HK-2 (cell line): ENCODE results near the gene MASP2.
A peak's percentile ranks its signal among the peaks of the same experiment; 100 is the strongest.
"Not testable (repeated sequence)": the region's sequence is repeated elsewhere in the genome, so short reads cannot be mapped to it uniquely, and the experiment has no call there.

ENCODE experiments used
- DNase-seq: peaks from one replicate; pipeline ENCODE4 v3.0.0-alpha.2; 2018; ENCODE audit not compliant: unreplicated experiment

MASP2 gene

GRCh38 chr1:11058595-11059154 lies 11.6 kb upstream of the MASP2 start:
- no peak for DNase-seq

- no peak for DNase-seq
Observed at GRCh38 chr1:11058026-11058425, 11.0 kb upstream of the MASP2 start.

- no peak for DNase-seq
Observed at GRCh38 chr1:11057477-11057876, 10.4 kb upstream of the MASP2 start.

- no peak for DNase-seq
Observed at GRCh38 chr1:11056504-11056903, 9.5 kb upstream of the MASP2 start.

GRCh38 chr1:11055676-11056075 lies 8.6 kb upstream of the MASP2 start:
- DNase-seq = no peak

GRCh38 chr1:11054666-11055065 lies 7.6 kb upstream of the MASP2 start:
- no peak for DNase-seq

GRCh38 chr1:11054181-11054580 lies 7.1 kb upstream of the MASP2 start:
- DNase-seq = no peak

GRCh38 chr1:11053758-11054137 lies 6.7 kb upstream of the MASP2 start:
- peak; percentile 45 for DNase-seq

GRCh38 chr1:11052839-11053757 lies 6.1 kb upstream of the MASP2 start:
- no peak for DNase-seq

- no peak for DNase-seq
Observed at GRCh38 chr1:11051781-11052511, 4.9 kb upstream of the MASP2 start.

GRCh38 chr1:11051121-11051520 lies 4.1 kb upstream of the MASP2 start:
- DNase-seq = not testable (repeated sequence)

GRCh38 chr1:11046270-11046566 lies 821 bp downstream of the MASP2 start:
- no peak for DNase-seq

- DNase-seq = no peak
Observed at GRCh38 chr1:11045428-11046269, 1.4 kb downstream of the MASP2 start.

GRCh38 chr1:11044849-11045427 lies 2.1 kb downstream of the MASP2 start:
- DNase-seq = no peak

- DNase-seq = no peak
Observed at GRCh38 chr1:11044086-11044848, 2.8 kb downstream of the MASP2 start.

GRCh38 chr1:11042995-11043874 lies 3.8 kb downstream of the MASP2 start:
- no peak for DNase-seq

GRCh38 chr1:11042065-11042464 lies 5.0 kb downstream of the MASP2 start:
- no peak for DNase-seq

GRCh38 chr1:11041048-11041447 lies 6.0 kb downstream of the MASP2 start:
- DNase-seq = no peak

GRCh38 chr1:11040105-11040429 lies 7.0 kb downstream of the MASP2 start:
- DNase-seq = not testable (repeated sequence)
